NB4 (cell line): ENCODE data around the gene VDAC1.

ENCODE experiments used
- CTCF ChIP-seq: IDR thresholded peaks from one replicate; pipeline ENCODE4 v1.5.1; 2012; ENCODE audit warnings: low read depth, low read length
- MAX ChIP-seq: IDR thresholded peaks from 2 replicates; pipeline ENCODE4 v1.6.1; 2011; ENCODE audit warnings: low read depth, low read length
- MYC ChIP-seq: IDR thresholded peaks from 2 replicates; pipeline ENCODE4 v1.6.1; 2011; ENCODE audit warnings: low read depth, low read length
- POLR2A ChIP-seq: IDR thresholded peaks from 2 replicates; pipeline ENCODE4 v1.6.1; 2011; ENCODE audit warnings: mild to moderate bottlenecking; ENCODE audit not compliant: insufficient read length; ENCODE audit errors: extremely low read depth

GRCh38 chr5:133957080-133957479, 47.7 kb downstream of the VDAC1 start:
- no peak for TF ChIP-seq CTCF
- no peak for TF ChIP-seq POLR2A
- TF ChIP-seq MYC: no peak
- no peak for TF ChIP-seq MAX
